NCI-H1436 treated with DMSO at 0.1 percent for 48 hours (cell line): ENCODE results near the gene ADCY5.

Experiments
- DNase-seq: peaks from one replicate; lab custom pipeline; 2025; lab: John Stamatoyannopoulos, UW

The ADCY5 gene

DNA sequence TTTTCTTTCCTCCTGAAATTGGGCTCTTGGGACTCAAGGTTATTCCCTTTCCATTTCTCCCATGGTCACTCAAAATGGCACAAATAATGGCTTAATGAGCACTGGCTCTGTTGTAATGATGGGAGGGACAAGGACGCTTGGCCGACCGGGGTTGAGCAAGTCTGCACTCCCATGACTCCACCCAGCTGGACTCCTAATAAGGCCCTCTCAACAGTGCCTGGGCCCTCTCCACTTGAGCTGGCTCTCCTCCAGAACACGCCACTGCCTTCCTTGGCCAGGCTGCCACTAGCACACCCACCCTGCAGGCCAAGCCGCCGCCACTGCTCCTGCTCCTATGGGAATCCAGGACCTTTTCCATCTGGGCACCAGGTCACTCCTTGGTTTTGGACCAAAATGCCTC, 42.3 kb downstream of the ADCY5 start:
- DNase-seq: no peak

DNA sequence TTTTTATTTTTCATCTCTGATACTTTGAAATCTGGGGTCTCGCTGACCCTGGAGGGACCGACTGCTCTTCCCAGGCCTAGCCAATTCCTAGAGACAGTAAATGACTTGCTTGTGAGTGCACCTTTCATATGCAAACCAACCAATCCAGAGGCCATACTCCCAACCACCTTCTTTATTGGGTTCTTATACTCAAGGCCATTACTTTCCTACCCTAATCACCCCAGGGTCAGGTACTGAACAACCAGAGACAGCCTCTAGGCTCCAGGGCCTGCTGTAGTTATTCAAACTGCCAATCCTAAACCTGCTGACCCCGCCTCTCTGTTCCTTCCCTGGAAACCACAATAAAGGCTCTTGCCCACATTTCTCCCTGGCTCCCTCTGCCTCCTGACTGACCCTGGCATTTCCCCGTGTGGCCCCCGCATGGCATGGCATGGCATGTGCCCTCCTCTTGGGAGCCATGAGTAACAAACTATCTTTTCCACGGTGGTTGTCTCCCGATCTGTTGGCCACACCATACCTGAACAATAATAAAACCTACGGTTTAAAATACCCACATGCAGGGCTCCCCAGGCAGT, 42.9 kb downstream of the ADCY5 start:
- DNase-seq: no peak

DNA sequence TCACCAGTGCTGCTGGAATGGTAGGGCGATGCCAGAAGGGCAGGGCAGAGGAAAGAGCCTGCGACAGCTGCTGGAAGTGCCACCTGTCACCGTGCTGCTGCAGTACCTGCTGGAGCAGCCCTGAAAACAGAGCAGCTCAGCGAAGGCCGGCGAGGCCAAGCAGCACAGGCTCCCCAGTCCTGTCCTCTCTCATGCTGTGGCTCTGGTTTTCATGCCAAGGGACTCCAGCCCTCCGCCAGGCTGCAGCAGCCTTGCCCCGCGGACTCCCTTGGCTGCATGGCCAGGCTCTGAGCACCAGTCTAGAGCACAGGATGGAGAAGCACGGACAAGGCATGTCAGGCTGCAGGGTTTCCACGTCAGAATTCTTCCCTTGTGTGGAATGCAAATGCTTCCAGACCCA, 43.9 kb downstream of the ADCY5 start:
- DNase-seq: no peak

DNA sequence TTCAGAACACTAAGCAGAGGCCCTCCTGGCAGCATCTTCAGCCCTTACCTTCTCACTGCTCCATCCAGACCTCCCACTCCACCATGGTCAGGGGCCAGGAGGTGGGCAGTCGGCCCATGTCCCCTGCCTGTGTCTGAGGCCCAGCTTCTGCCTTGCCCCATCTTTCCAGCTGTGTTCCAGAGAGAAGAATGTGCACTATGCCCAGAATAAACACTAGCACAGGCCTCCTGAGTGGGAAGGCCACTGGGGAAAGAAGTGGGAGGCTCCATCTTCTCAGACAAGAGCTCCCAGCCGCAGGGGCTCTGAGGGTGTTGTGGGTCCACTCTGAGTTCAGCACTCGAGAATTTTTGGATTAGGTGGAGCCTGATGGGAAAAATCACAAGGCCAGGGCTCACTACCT, 44.5 kb downstream of the ADCY5 start:
- no peak for DNase-seq

DNA sequence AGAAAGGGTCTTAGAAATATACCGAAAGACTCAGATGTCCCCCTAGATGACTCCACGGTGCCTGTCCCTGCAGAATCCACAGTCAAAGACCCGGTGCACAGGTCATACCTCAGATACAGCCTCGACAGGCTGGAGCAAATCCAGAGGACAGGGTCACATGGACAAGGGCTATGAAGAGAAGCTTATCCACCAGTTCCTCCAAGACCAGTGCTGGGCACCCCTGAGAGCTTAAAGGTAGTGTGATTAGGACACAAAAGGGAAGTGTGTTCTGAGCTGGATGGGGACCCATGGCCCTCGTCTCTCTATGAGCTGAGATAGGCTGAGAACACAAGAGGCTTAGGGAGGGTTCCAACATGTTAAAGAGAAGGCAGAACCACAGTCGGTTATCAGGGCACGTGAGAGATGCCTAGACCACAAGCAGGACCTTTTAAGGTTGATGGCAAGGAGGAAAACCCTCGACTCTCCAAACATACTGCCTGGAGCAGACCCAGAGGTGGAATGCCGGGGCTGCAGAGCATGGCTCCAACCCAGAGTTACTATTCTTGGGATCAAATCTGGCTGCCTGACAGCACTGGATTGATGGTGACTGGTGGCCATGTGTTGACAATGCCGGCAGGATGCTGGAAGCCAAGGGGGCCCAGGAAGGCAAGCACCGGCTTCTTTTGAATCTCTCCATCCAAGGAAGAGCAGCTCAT, 46.9 kb downstream of the ADCY5 start:
- DNase-seq: no peak

DNA sequence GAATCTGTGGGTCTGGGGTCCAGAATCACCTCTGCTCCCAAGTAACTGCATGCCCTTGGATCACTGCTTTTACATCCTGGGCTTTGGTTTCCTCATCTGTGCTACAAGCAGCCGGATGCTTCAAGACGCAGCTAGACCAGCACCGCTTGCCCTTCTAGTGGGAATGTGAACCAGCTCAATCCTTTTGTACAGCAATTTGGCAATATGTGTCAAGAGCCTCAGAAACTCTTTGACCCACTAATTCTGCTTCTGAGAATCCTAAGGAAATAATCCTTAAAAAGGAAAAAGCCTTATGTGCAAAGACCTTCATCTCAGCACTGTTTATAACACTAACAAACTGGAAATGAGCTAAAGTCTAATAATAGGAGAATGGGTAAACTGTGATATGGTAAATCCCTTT, 48.7 kb downstream of the ADCY5 start:
- no peak for DNase-seq

DNA sequence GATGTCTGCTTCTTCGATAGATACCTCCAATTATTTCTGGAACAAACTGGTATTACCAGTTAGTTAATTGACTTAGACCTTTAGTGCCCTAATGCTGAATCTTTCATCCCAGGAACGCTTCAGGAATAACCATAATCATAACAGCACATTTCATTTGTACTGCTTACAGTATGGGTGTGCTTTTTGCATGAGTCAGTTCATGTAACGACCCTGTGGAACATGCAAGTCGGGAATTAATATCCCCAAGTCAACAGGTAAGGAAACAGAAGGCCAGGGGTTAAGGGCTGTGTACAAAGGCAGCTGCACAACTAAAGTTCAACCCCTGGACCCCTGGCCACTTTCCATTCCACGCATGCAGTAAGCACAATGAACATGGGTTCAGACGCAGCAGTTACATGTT, 49.2 kb downstream of the ADCY5 start:
- no peak for DNase-seq

DNA sequence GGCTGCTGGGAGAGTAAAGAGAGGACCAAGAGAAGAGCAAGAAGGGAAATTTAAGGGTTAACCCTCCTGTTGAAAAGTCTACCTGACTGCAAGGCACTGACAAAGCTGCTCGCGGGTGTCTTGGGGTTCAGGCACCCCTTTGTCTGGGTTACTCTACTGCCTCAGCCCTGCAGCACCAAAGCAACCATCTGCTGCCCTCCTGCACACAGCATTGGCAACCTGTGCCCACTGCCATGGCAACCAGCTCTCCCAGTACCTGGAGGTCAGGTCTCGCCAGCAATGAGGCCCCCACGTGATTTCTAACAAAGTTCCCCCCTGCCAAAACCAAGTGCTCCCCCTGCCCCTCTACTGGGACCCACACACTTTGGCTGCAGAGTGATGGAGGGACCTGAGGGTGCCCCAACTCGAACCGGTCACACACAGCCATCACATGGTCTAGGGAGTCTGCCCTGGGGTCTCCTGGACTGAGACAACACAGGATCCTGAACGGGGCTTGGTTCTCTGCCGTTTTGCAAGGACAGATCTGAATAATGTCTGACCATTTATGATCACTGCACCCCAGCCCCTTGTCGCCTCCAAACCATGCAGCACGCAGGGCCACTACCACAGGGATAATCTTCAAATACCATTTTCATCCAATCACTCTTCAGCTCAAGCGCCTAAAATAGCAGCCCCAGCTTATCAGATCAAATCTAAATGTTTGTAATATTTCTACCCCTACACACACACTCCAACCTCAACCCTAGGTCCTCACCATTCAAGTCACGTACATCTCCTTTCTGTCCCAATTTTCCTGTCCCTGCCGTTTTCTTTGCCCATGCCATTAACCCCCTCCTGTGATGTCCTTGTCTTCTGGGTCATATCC, 50.7 kb downstream of the ADCY5 start:
- DNase-seq: no peak

DNA sequence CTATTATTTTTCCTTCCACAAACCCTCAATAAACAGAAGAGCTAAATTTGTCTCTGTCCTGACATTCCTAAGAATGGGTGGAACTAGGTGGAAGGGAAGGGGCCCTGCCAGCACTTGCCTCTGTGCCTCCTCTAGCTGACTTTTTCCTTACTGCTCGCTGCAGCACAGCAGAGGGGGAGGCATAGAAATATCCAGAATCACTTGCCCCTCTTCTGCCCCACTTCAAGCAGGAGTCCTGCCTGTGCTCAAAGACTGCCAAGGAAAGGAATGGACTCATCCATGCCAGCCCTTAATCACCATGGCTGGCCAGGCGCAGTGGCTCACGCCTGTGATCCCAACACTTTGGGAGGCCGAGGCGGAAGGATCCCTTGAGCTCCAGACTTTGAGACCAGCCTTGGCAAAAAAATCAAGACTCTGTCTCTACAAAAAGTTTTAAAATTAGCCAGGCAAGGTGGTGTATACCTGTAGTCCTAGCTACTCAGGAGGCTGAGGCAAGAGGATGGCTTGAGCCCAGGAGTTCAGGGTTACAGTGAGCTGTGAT, 51.8 kb downstream of the ADCY5 start:
- no peak for DNase-seq

DNA sequence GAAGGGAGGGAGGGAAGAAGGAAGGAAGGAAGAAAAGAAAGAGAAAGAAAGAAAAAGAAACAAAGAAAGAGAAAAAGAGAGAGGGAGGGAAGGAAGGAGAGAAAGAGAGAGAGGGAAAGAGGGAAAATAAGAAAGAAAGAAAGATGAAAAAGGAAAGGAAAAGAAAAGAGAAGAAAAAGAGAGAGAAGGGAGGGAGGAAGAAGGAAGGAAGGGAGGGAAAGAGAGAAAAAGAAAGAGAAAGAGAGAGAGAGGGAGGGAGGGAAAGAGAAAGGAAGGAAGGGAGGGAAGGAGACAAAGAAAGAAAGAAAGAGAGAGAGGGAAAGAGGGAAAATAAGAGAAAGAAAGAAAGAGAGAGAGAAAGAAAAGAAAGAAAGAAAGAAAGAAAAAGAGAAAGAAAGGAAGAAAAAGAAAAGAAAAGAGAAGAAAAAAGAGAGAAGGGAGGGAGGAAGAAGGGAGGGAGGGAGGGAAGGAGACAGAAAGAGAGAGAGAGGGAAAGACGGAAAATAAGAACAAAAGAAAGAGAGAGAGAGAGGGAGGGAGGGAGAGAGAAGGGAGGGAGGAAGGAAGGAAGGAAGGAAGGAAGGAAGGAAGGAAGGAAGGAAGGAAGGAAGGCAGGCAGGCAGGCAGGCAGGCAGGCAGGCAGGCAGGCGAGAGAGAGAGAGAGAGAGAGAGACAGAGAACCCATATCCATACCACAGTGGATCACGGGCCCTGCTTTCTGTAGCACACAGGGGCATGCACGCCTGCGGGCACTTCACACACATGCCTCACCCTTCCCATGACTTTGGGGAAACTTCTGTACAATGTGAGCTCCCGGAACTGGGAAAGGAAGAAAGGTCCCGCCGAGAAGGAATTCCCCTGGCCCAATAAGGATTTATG, 52.5 kb downstream of the ADCY5 start:
- no peak for DNase-seq

DNA sequence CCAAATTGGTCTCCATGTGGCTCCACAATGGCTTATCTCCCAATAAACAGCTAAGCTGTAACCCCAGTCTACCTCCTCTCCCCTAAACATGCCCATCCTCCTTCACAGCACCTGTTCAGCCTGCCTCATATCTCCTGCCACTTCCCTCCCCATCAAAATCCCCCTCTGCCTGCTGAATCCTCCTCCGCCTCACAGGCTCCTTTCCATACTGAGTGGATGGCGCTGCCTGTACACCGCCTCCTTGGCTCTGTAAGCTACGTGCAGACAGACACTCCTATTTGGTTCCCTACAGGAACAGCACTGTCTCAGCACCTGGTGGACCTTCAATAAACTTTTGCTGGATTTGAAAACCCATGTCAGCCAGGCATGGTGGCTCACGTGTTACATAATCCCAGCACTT, 53.7 kb downstream of the ADCY5 start:
- no peak for DNase-seq

DNA sequence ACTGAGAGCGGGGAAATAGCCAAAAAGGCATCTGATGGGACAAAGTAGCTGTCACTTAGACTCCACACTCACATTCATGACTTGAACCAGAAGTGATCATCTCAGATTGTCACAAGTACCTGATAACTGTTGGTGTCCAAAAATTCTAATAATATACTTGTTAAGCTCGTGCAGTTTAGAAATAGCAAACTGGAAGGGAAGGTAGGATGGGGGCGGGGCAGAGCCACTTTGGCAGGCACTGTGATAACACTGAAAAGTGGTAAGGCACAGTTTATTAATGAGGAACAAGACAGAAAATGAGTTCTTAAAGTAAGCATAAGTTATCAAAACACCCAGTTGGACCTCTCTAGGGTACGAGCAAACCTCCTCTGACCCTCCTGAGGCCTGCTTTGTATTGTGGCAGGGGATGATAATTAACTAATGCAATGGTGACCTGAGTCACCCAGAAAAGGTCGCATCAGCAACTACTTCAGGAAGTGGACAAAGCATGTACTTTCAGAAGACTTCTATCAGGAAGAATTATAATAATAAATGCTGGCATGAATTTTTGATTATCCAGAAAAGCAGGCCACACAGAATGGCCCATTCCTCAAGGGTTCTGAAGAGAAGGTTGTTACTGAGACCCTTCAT, 54.4 kb downstream of the ADCY5 start:
- DNase-seq: no peak

DNA sequence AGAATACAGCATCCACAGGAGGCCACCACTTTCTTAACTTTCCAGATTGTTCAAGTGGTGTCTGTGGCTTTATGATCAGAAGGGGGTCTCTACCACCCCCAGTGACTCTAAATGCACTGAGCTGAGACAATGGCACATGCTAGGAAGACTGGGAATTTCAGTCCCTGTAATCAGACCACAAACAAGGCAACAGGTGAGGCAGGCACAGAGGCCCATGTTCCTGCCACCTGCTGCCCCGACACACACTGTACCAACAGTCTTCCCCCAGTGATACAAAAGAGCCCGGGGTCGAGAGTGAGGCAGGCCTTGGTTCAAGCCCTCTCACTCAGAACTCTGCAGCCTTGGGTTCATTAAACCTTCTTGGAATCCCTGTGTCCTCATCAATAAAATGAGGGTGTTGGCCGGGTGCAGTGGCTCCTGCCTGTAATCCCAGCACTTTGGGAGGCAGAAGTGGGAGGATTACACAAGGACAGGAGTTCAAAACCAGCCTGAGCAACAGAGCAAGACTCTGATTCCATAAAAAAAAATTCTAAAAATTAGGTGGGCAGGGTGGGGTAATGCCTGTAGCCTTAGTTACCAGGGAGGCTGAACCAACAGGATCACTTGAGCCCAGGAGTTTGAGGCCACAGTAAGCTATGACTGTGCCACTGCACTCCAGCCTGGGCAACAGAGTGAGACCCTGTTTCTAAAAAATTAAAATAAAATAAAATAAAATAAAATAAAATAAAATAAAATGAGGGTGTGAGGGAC, 55.8 kb downstream of the ADCY5 start:
- DNase-seq: no peak

DNA sequence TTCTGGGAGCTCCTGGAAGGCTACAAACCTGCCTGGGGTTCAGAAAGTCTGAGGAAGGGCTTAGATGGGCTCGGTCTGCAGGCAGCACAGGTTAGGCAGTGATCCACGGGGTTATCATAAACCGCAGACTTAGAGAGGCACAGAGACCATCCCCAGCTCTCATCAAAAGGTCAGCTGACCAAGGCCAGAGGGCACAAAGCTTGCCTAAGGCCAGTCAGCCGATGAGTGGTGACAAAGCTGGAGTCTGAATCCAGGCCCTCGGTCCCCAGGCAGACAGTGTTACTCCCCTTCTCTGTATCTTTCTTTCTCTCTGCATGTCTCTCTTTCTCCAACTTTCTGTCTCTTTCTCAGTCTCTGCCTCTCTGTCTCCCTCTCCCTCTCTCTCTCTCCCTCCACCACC, 56.5 kb downstream of the ADCY5 start:
- DNase-seq: no peak

DNA sequence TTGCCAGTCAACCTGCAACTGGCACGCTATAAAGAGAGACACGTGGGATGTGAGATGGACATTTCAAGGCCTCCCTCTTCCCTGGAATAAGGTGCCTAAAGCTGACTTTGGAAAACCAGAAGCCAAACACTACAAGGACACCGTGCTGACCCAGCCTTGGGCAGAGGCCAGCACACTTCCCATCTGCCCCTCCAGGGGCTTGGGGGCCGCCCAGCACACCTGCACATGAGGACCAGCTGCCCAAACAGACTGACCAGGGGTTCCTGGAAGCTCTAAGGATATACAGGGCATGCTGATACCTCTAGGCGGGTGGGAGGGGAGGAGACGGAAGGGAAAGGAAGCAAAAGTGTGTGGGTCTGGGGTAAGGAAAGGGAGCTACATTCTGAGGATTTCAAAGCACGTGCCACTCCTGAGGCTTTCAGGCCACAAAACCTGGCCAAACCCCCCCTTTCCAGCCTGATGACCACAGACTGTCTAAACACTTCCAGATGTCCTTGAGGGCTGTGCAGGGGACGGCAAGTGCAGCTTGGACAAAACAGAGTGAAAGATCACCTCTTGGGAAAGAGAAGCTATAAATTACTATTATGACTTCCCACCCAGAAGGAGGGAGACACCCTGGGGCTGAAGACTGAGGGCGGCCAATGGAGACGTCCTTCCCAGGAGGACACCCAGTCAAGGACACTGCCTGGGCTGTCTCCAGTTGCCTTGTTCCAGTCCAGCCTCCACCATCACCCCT, 57.9 kb downstream of the ADCY5 start:
- DNase-seq: no peak

DNA sequence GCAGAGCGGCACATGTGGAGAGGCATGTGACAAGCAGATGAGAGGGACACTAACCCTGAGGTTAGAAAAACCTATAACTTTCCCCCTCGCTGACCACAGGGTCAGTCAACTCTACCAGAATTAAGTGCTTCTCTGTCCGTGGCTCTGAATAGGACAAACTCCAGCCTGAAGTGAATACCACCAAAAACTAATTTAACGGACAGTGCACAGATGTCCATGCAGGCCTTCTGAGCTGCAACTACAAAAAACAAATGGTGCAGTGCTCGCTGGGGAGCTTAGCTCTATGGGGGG, 59.3 kb downstream of the ADCY5 start:
- no peak for DNase-seq

DNA sequence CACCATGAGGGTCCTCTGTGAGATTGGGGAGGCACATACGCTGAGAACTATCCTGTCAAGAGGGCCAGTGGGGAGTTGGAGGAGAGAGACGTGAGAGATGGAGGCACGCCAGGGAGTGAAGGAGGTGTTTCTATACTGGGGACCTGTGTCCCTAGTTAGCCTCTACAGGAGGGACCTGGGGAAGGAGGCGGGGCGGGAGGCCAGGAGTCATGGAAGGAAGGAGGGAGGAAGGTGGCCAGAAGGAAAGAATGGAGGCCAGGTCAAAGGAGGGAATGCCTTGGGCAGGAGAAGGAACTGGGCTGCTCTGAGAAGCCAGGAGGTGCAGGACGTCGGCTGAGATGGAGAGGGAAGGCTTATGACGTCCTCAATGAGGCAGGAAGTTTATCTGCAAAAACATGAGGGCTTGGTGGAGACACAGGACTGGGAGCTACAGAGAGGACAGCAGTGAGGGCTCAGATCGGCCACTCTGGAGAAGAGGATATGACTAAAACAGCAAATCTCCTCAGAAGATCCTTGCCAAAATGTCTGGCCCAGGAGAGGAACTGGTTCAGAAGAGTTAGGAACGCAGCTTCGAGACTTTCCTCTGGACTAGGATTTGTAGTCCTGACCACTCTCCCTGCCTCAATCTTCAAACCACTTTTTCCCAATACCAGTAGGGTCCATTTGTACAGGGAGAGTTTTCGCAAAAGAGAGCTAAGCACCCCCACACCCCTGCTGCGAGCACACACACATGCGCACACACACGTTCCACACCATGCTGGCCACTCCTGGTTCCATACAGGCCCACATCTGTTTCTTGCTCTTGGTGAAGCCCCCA, 59.9 kb downstream of the ADCY5 start:
- no peak for DNase-seq

DNA sequence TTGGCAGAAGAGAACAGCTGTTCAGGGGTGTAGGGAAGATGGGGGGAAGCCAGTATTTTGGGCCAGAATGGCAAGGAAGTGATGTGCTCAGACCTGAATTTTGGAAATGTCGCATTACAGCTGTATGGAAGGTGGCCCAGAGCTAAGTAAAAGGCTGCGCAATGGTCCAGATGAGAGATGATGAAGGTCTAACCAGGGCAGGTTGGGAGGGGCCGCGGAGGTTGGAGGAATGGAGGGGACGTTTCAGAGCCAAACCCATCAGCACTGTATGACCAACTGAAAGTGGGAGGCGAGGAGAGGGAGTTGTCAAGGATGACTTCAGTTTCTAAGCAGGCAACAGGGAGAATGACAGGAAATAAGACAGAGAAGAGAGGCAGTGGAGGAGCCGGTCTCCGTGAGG, 60.8 kb downstream of the ADCY5 start:
- no peak for DNase-seq

DNA sequence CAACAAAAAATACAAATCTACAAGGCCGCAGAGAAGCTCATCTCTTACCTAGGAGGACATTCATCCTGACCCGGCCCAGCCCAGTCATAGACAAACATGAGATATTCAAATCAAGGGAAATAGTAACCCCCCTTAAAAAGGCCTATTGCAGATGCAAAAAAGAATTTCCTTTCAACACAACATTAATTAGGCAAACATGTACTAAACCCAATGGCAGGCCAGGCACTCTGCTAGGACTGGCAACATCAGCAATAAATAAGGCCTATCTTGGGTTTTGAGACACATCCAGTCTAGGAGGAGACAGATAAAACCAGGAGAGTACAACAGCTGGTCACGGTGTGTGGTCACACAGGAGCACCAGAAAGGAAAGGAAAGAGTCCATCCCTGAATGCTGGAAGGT, 61.4 kb downstream of the ADCY5 start:
- no peak for DNase-seq
